RWPE1 (cell line): ENCODE data around the gene TRDMT1.
A peak's percentile ranks its signal among the peaks of the same experiment; 100 is the strongest.

Experiments used
- CTCF ChIA-PET: fragments of 350-600 bp; sonication (Branson Sonifier 250); formaldehyde crosslinking; extraction: SDS; loops from one replicate; lab custom pipeline; 2021; lab: Yijun Ruan, JAX
- POLR2A ChIA-PET: fragments of 400-600 bp; formaldehyde crosslinking; extraction: SDS; loops from one replicate; lab custom pipeline; 2020; ENCODE audit warnings: antibody characterized with exemption; ENCODE audit not compliant: low non-redundant PET; lab: Yijun Ruan, JAX
- DNase-seq: peaks from one replicate; pipeline ENCODE4 v3.0.0; 2012; ENCODE audit warnings: low spot score
- H3K27ac ChIP-seq: fragments of 450-650 bp; 2 replicates; pipeline ENCODE4 v1.5.1; 2017
- TF ChIP-seq, protein P1 (sequence below): fragments of 450-650 bp; conservative IDR thresholded peaks from 2 replicates; pipeline ENCODE4 v1.5.1; 2017; ENCODE audit warnings: low read depth, mild to moderate bottlenecking

Gene TRDMT1

DNA sequence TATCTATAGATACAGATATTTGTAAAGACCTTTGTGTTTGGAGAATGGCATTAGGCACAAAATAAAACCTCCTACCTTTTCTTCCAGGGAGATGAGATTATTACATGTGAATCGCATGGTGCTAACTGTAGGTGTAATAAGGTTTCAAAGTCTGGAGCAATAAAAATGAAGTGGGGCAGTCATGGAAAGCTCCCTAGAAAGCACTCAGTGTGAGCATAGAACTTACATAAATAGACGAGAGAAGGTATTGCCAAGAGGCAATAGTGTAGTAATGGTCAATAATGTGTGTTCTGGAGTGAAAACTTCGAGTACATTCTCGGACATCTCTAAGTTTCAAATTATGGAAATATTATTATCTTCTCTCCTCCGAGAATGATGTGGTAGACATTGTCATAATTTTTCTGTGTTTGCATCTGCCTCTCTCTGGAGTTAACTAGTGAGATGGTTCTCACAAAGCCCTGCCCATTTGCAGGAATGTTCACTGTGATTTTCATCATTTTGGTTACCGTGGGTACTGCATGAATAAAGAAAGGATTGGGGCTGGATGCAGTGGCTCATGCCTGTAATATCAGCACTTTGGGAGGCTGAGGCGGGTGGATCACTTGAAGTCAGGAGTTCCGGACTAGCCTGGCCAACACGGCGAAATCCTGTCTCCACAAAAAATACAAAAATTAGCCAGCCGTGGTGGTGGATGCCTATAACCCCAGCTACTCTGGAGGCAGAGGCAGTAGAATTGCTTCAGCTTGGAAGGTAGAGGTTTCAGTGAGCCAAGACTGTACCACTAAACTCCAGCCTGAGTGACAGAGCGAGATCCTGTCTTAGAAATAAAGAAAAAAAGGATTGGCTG is 37.2 kb upstream of the TRDMT1 start:
- TF ChIP-seq, protein P1, sequence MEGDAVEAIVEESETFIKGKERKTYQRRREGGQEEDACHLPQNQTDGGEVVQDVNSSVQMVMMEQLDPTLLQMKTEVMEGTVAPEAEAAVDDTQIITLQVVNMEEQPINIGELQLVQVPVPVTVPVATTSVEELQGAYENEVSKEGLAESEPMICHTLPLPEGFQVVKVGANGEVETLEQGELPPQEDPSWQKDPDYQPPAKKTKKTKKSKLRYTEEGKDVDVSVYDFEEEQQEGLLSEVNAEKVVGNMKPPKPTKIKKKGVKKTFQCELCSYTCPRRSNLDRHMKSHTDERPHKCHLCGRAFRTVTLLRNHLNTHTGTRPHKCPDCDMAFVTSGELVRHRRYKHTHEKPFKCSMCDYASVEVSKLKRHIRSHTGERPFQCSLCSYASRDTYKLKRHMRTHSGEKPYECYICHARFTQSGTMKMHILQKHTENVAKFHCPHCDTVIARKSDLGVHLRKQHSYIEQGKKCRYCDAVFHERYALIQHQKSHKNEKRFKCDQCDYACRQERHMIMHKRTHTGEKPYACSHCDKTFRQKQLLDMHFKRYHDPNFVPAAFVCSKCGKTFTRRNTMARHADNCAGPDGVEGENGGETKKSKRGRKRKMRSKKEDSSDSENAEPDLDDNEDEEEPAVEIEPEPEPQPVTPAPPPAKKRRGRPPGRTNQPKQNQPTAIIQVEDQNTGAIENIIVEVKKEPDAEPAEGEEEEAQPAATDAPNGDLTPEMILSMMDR, result no peak
- ChIA-PET CTCF (interaction anchor here (0.6 kb wide), 1 partner anchor 19 kb away, joined by 3 read pairs; no protein-coding TSS in a partner anchor), POLR2A (no interaction called here)
- H3K27ac ChIP-seq, result peak overlapping the region; percentile 71
- DNase-seq, result peak; percentile 11

DNA sequence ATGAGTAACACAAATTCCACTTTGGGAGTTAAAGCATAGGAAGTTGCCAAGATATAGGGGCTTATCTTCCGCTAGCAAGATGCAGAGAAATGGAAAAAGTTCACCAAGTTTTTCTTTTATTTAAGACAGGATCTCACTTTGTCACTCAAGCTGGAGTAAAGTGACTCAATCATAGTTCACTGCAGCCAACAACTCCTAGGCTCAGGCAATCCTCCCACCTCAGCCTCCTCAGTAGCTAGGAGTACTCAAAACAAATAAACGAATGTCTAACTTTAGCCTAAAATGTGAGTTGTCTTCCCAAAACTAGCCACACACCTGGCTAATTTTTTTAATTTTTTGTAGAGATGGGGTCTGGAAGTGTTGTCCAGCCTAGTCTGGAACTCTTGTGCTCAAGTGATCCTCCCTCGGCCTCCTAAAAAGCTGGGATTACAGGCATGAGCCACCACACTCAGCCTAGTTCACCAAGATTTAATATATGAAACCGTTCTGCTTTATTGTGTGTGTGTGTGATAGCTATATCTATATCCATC is 36.5 kb upstream of the TRDMT1 start:
- POLR2A ChIA-PET, result no interaction called here
- DNase-seq, result no peak
- TF ChIP-seq, protein P1, result no peak
- CTCF ChIA-PET, result interaction anchor here (0.6 kb wide), 1 partner anchor 18 kb away, joined by 3 read pairs; no protein-coding TSS in a partner anchor
- H3K27ac ChIP-seq, result no peak overlapping the region

DNA sequence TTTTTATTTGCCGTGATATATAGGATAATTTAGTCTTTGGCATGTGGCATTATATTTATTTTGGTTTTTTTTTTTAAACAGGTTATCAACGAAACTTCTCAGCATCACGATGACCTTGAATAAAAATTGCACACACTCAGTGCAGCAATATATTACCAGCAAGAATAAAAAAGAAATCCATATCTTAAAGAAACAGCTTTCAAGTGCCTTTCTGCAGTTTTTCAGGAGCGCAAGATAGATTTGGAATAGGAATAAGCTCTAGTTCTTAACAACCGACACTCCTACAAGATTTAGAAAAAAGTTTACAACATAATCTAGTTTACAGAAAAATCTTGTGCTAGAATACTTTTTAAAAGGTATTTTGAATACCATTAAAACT is 35.7 kb upstream of the TRDMT1 start:
- POLR2A ChIA-PET, result no interaction called here

DNA sequence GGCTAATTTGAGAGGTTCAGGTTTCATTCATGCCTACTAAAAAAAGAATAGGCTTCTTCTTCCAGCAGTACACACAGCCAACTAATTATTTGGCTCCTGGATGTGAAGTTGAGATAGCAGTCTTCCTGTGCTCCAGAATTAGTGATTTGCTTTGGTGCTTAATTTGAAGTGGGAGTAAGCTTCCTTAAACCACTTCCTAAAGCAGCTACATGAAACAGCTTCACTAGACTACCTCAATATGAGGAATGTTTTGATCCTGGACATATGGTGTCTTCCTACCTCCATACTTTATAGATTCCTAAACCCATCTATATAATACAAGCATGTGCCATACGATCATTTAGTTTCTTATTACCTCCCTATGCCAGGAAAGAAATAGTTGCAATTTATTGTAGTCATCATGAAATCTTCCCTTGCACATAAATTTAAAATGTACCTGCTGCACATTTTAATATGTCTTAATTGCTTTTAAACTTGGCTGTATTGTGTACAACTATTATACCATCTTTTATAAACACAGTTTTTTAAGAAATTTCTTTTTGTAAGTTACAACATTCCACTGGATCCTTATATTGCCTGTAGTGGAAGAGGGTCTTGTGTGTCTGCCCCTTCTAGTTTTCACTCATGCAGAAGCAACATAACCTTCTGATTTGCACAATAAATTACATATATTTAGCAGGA is 35.1 kb upstream of the TRDMT1 start:
- POLR2A ChIA-PET, result no interaction called here
- no peak overlapping the region for H3K27ac ChIP-seq
- TF ChIP-seq, protein P1, result no peak
- CTCF ChIA-PET, result interaction anchor here (0.5 kb wide), 1 partner anchor 390 kb away, joined by 3 read pairs; no protein-coding TSS in a partner anchor
- no peak for DNase-seq

More for the DNA sequence above, 35.7 kb upstream of the TRDMT1 start:
- TF ChIP-seq, protein P1, result no peak
- CTCF ChIA-PET, result no interaction called here
- H3K27ac ChIP-seq, result no peak overlapping the region
- no peak for DNase-seq

DNA sequence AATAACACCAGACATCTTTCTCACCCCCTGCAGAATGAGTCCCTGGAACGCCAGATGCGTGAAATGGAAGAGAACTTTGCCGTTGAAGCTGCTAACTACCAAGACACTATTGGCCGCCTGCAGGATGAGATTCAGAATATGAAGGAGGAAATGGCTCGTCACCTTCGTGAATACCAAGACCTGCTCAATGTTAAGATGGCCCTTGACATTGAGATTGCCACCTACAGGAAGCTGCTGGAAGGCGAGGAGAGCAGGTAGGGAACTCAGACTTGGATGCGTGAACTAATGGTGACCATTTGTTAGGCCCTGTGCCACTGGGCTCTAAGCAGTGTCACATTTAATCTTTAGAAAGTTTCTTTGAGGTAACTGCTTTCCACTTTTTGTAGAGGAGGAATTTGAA is 33.7 kb upstream of the TRDMT1 start:
- CTCF ChIA-PET, result interaction anchor here (0.6 kb wide), 1 partner anchor 12 kb away, joined by 5 read pairs; no protein-coding TSS in a partner anchor
- DNase-seq, result no peak
- POLR2A ChIA-PET, result no interaction called here
- TF ChIP-seq, protein P1, result no peak; the same call in 1 of the 2 replicates
- H3K27ac ChIP-seq, result peak overlapping the region; percentile 41; the same call in 1 of the 2 replicates

DNA sequence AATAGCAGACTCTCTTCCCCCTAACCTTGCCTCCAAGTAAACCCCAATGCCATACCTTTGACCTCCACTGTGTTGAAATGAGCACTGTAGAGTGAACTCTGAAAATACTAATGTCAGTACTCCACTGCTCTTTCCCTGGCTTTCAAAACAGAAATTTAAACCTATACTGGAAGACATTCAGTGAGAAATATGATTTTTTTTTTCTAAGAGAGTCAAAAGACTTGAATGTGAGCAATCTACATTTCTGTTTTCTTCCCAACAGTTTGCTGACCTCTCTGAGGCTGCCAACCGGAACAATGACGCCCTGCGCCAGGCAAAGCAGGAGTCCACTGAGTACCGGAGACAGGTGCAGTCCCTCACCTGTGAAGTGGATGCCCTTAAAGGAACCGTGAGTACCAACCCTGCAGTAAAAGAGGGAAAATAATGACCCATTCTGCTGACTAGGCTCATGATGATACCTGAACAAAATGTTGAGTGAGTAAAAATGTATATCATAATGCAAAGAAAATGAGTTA is 33.0 kb upstream of the TRDMT1 start:
- H3K27ac ChIP-seq, result peak overlapping the region; percentile 67
- DNase-seq, result no peak
- TF ChIP-seq, protein P1, result no peak
- ChIA-PET CTCF (interaction anchor here (0.6 to 0.9 kb wide), 2 partner anchors 12 to 63 kb away, joined by 3 to 5 read pairs; no protein-coding TSS in a partner anchor), POLR2A (no interaction called here)
